T-helper 17 cell (primary cell): ENCODE measurements around the gene RPS6KL1. TPM values are rescaled to one million over a fixed set of nuclear protein-coding genes. Genes with fewer than 3 reads are reported as not detected.

ENCODE experiments used
- ATAC-seq: fragments of 150-1000 bp; cut with Tn5 transposase; 2 replicates; pipeline ENCODE4 v1.10.0; 2021; ENCODE audit warnings: mild to moderate bottlenecking, moderate library complexity
- DNase-seq, 3 donors: peaks; one replicate each; pipeline versions ENCODE4 v3.0.0 to v3.0.0-alpha.2; 2020 to 2021
- H3K9me3 ChIP-seq: one replicate; pipeline ENCODE4 v1.7.0; 2013; ENCODE audit warnings: low read length, mild to moderate bottlenecking; ENCODE audit not compliant: control insufficient read depth, poor library complexity, severe bottlenecking
- H3K27ac Mint-ChIP-seq: one replicate; pipeline ENCODE4 v1.8.0; 2022; ENCODE audit warnings: mild to moderate bottlenecking, moderate library complexity, mixed read lengths
- H3K27me3 Mint-ChIP-seq: one replicate; pipeline ENCODE4 v1.8.0; 2022; ENCODE audit warnings: mixed read lengths
- H3K36me3 Mint-ChIP-seq: one replicate; pipeline ENCODE4 v1.8.0; 2022; ENCODE audit warnings: low read depth, mixed read lengths
- H3K4me1 Mint-ChIP-seq: one replicate; pipeline ENCODE4 v1.8.0; 2022; ENCODE audit warnings: mild to moderate bottlenecking, mixed read lengths
- H3K4me3 Mint-ChIP-seq: one replicate; pipeline ENCODE4 v1.8.0; 2022; ENCODE audit warnings: mild to moderate bottlenecking, moderate library complexity, mixed read lengths
- total RNA-seq, 4 donors: library from RNA in 2 of 4; stranded (reverse) in 2 of 4; gene quantifications; one replicate each; pipeline ENCODE4 v1.2.3 and lab custom pipeline; 2022 to 2026

RPS6KL1 gene, protein sequence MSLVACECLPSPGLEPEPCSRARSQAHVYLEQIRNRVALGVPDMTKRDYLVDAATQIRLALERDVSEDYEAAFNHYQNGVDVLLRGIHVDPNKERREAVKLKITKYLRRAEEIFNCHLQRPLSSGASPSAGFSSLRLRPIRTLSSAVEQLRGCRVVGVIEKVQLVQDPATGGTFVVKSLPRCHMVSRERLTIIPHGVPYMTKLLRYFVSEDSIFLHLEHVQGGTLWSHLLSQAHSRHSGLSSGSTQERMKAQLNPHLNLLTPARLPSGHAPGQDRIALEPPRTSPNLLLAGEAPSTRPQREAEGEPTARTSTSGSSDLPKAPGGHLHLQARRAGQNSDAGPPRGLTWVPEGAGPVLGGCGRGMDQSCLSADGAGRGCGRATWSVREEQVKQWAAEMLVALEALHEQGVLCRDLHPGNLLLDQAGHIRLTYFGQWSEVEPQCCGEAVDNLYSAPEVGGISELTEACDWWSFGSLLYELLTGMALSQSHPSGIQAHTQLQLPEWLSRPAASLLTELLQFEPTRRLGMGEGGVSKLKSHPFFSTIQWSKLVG
- total RNA-seq (1 to 10 TPM; 1.0 to 1.9 TPM), total RNA-seq (lab: John Stamatoyannopoulos, UW) (2.9 to 3.5 reads per million in 2 donors)

DNA sequence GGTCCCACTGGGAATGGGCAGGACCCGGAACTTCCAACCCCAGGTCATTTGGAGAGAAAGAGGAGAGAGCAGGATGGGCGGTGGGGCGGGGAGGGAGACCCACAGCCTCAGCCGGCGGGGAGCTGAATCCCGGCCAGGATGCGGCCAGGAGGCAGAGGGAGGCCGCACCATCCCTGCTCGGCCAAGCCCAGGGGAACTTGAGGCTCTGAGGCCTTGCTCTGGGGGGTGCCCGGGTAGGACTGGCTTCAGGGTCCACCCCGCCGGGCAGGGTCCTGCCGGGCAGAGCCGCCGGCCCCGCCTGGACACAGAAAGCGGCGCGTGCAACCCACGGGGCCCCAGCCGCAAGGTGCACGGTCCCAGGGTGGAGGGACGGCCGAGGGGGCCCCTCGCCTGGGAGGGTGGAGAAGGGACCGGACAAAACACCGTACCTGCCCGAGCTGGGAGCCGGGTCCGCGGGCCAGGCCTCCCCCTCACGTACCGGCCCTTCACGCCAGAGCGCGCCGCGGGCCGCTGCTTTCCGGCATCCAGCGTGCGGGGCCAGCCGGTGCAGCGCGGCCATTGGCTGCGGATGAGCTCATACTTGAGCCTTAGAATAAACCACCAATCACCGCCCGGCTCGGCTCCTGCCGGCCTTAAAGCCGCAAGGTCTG, at the start of gene RPS6KL1:
Gene RPS6KL1 (minus strand): TSS at position 509 of the 650 bp plus-strand sequence. CDS start 1,719 bp downstream, outside the sequence.
- ATAC-seq: peak; percentile 98
- H3K36me3 Mint-ChIP-seq: peaks cover 3% of the 10 kb centered on the region
- H3K27me3 Mint-ChIP-seq: peaks cover 30% of the 10 kb centered on the region
- H3K27ac Mint-ChIP-seq: no peak within 1 kb of the TSS
- peak within 1 kb of the TSS; percentile 49 for H3K4me3 Mint-ChIP-seq
- H3K4me1 Mint-ChIP-seq: peaks cover 11% of the 10 kb centered on the region
- H3K9me3 ChIP-seq: no peaks in the 10 kb centered on the region
- DNase-seq: peak; percentile 41 to 44 (median 43)

DNA sequence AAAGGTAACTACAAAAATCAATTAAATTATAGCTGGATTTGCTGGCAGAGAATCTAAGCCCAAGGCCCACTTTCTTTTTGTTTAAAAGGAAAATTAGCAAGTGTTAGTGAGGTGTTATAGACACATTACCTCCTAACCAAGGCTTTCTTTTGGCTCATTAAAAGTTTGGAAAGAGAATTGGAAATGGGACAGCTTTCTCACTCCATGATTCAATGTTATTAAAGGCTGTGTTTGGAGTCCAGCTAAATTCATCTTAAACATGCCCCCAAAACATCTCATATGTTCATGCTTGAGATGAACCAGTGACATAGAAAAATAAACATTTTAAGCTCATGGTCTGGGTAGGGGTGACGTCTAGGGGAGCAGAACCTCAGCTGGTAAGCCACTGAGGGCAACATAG, 45.8 kb upstream of the RPS6KL1 start:
- Mint-ChIP-seq H3K4me3 (no peak overlapping the region), H3K27me3 (peaks cover 4% of the 10 kb centered on the region), H3K36me3 (peaks cover 4% of the 10 kb centered on the region), H3K4me1 (peaks cover 10% of the 10 kb centered on the region), H3K27ac (no peak overlapping the region)
- ATAC-seq: no peak
- H3K9me3 ChIP-seq: no peaks in the 10 kb centered on the region
- DNase-seq: no peak

GRCh38 chr14:74965486-74966153, 42.6 kb upstream of the RPS6KL1 start:
- Mint-ChIP-seq H3K4me1 (peaks cover 8% of the 10 kb centered on the region), H3K27me3 (peaks cover 23% of the 10 kb centered on the region)

GRCh38 chr14:74964787-74965485, 41.9 kb upstream of the RPS6KL1 start:
- Mint-ChIP-seq H3K4me3 (no peak overlapping the region), H3K4me1 (peaks cover 8% of the 10 kb centered on the region), H3K27me3 (peaks cover 23% of the 10 kb centered on the region), H3K36me3 (peaks cover 4% of the 10 kb centered on the region), H3K27ac (no peak overlapping the region)
- ATAC-seq (no peak), DNase-seq (no peak)
- H3K9me3 ChIP-seq: no peaks in the 10 kb centered on the region

More at GRCh38 chr14:74965486-74966153, 42.6 kb upstream of the RPS6KL1 start:
- no peaks in the 10 kb centered on the region for H3K9me3 ChIP-seq
- ATAC-seq (no peak), DNase-seq (no peak)
- Mint-ChIP-seq H3K36me3 (peaks cover 4% of the 10 kb centered on the region), H3K27ac (peak overlapping the region; percentile 34), H3K4me3 (no peak overlapping the region)

- H3K9me3 ChIP-seq: no peaks in the 10 kb centered on the region
- no peak overlapping the region for H3K4me3 Mint-ChIP-seq
- H3K4me1 Mint-ChIP-seq: peaks cover 8% of the 10 kb centered on the region
Measured at GRCh38 chr14:74963705-74964271, 40.7 kb upstream of the RPS6KL1 start.

DNA sequence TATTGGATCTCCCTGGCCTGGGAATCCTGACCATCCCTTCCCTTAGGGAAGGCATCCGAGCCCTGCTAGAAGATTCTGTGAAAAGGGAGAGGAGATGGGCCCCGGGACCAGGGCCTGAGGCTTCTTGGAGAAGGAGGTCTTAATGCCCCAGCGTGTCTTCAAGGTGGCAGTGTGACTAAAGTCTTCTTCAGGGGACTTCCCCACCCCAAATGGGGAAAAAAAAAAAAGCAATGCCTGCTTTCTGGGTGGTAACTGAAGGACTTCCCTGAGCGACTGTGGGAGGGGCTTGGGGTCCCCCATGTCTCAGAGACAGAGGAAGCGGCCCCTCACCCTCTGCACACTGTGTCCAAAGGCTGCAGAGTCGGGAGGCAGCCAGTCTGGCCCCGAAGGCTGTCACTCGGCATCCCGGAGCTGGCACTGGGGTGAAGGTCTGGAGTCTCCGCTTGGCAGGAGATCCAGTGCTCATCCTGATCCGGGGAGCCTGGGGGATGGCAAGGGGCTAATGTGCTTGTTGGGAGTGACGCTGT, 40.2 kb upstream of the RPS6KL1 start:
- Mint-ChIP-seq H3K27ac (no peak overlapping the region), H3K36me3 (peaks cover 4% of the 10 kb centered on the region)

More at GRCh38 chr14:74963705-74964271, 40.7 kb upstream of the RPS6KL1 start:
- H3K27ac Mint-ChIP-seq: no peak overlapping the region
- H3K36me3 Mint-ChIP-seq: peaks cover 4% of the 10 kb centered on the region
- no peak for DNase-seq
- H3K27me3 Mint-ChIP-seq: peaks cover 23% of the 10 kb centered on the region
- ATAC-seq: no peak

DNA sequence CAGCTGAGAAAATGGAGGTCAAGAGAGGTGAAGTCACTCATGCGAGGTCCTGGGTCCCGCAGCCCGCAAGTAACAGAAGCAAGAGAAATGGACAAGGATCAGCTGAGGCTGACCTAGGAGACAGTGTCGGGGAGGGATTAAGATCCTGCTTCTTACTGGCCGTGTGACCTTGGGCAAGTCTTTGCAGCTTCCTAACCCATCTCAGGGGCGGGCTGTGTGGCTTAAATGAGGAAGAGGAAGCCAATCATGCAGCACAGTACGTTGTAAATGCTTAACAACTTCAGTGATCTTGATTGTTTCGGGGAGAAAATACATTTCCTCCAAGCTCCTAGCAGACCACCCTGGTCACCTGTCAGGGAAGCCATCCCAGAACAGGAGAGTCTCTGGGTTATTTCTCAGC, 39.4 kb upstream of the RPS6KL1 start:
- peaks cover 8% of the 10 kb centered on the region for H3K4me1 Mint-ChIP-seq
- H3K36me3 Mint-ChIP-seq: peaks cover 4% of the 10 kb centered on the region
- H3K27me3 Mint-ChIP-seq: peaks cover 23% of the 10 kb centered on the region
- ATAC-seq (no peak), DNase-seq (no peak)
- H3K9me3 ChIP-seq: no peaks in the 10 kb centered on the region
- no peak overlapping the region for H3K4me3 Mint-ChIP-seq
- no peak overlapping the region for H3K27ac Mint-ChIP-seq

More for the DNA sequence above, 40.2 kb upstream of the RPS6KL1 start:
- Mint-ChIP-seq H3K4me3 (no peak overlapping the region), H3K4me1 (peaks cover 8% of the 10 kb centered on the region), H3K27me3 (peaks cover 23% of the 10 kb centered on the region)
- no peak for DNase-seq
- ATAC-seq: no peak
- H3K9me3 ChIP-seq: no peaks in the 10 kb centered on the region

- Mint-ChIP-seq H3K4me1 (peaks cover 8% of the 10 kb centered on the region), H3K36me3 (peaks cover 4% of the 10 kb centered on the region), H3K4me3 (no peak overlapping the region), H3K27ac (no peak overlapping the region), H3K27me3 (peaks cover 23% of the 10 kb centered on the region)
- DNase-seq (no peak), ATAC-seq (no peak)
- no peaks in the 10 kb centered on the region for H3K9me3 ChIP-seq
Measured at GRCh38 chr14:74962046-74962445, 39.0 kb upstream of the RPS6KL1 start.

GRCh38 chr14:74961238-74961911, 38.3 kb upstream of the RPS6KL1 start:
- Mint-ChIP-seq H3K4me1 (peaks cover 10% of the 10 kb centered on the region), H3K4me3 (no peak overlapping the region), H3K36me3 (peaks cover 6% of the 10 kb centered on the region), H3K27ac (no peak overlapping the region), H3K27me3 (peaks cover 28% of the 10 kb centered on the region)
- no peak for DNase-seq
- H3K9me3 ChIP-seq: no peaks in the 10 kb centered on the region
- no peak for ATAC-seq

DNA sequence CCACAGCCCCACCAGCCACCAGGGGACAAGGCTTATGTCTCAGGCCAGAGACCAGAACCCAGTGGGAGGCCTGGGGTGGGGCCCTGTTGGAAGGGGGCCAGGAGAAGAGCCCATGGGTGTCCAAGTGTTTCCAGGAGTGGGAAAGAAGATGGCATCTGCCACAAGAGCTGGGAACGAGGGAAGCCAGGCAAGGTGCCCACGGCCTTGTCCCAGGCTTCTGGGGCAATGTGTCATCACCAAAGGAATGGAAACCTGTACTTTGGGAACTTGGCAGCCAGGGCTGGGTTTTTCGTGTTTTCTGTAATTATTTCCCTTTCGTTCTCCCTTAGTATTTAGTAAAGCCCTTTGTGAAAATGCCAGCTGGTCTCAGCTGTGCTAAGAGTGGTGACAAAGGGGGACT, 37.7 kb upstream of the RPS6KL1 start:
- ATAC-seq (no peak), DNase-seq (no peak)
- Mint-ChIP-seq H3K27ac (no peak overlapping the region), H3K4me3 (no peak overlapping the region), H3K27me3 (peaks cover 30% of the 10 kb centered on the region), H3K36me3 (peaks cover 7% of the 10 kb centered on the region), H3K4me1 (peaks cover 10% of the 10 kb centered on the region)
- H3K9me3 ChIP-seq: no peaks in the 10 kb centered on the region

GRCh38 chr14:74959596-74960180, 36.6 kb upstream of the RPS6KL1 start:
- no peak for ATAC-seq

More at GRCh38 chr14:74959596-74960180, 36.6 kb upstream of the RPS6KL1 start:
- Mint-ChIP-seq H3K36me3 (peaks cover 7% of the 10 kb centered on the region), H3K4me3 (no peak overlapping the region), H3K4me1 (peaks cover 10% of the 10 kb centered on the region), H3K27me3 (peaks cover 30% of the 10 kb centered on the region), H3K27ac (no peak overlapping the region)
- no peaks in the 10 kb centered on the region for H3K9me3 ChIP-seq
- DNase-seq: no peak
